PFSK-1 (cell line): Measurements from ENCODE around the gene CREB3L2.

ENCODE experiments used
- FOXP2 ChIP-seq: optimal IDR thresholded peaks from 2 replicates; pipeline ENCODE3; 2011; ENCODE audit warnings: borderline replicate concordance, control low read depth, inconsistent platforms; ENCODE audit not compliant: insufficient read depth; ENCODE audit errors: extremely low read length, extremely low read depth
- POLR2AphosphoS5 ChIP-seq: IDR thresholded peaks from 2 replicates; pipeline ENCODE4 v1.6.1; 2012; ENCODE audit warnings: low read depth, mild to moderate bottlenecking, control low read depth, low read length, moderate library complexity
- REST ChIP-seq, 2 experiments: IDR thresholded peaks; 2 replicates each; pipeline versions ENCODE4 v1.6.1 to v1.8.0; 2011 to 2012; ENCODE audit warnings: low read depth in 2 of 2, low read length in 2 of 2, control low read depth in 1 of 2, inconsistent platforms in 1 of 2, mild to moderate bottlenecking in 1 of 2, moderate library complexity in 1 of 2; ENCODE audit not compliant: insufficient read depth in 1 of 2
- SIN3A ChIP-seq: IDR thresholded peaks from 2 replicates; pipeline ENCODE4 v1.6.1; 2012; ENCODE audit warnings: mild to moderate bottlenecking, low read length, moderate library complexity, borderline replicate concordance; ENCODE audit not compliant: insufficient read depth
- TAF1 ChIP-seq: IDR thresholded peaks from 2 replicates; pipeline ENCODE4 v1.6.1; 2012; ENCODE audit warnings: low read length, control low read depth, borderline replicate concordance; ENCODE audit not compliant: insufficient read depth

Gene CREB3L2

GRCh38 chr7:138029941-138030340, 28.1 kb upstream of the CREB3L2 start:
- no peak for TF ChIP-seq REST (IDR thresholded peaks at IDR 0.05; ENCODE audit: insufficient read depth in 1 of 2, low read depth in 2 of 2, low read length in 2 of 2)
- TF ChIP-seq FOXP2: no peak
- TF ChIP-seq SIN3A: no peak
- TF ChIP-seq TAF1: no peak
- no peak for TF ChIP-seq POLR2AphosphoS5

GRCh38 chr7:138029126-138029525, 27.2 kb upstream of the CREB3L2 start:
- TF ChIP-seq FOXP2: no peak
- TF ChIP-seq SIN3A: no peak
- no peak for TF ChIP-seq REST (IDR thresholded peaks at IDR 0.05; ENCODE audit: insufficient read depth in 1 of 2, low read depth in 2 of 2, low read length in 2 of 2)
- TF ChIP-seq TAF1: no peak
- TF ChIP-seq POLR2AphosphoS5: no peak

GRCh38 chr7:138027100-138027499, 25.2 kb upstream of the CREB3L2 start:
- no peak for TF ChIP-seq POLR2AphosphoS5
- no peak for TF ChIP-seq TAF1
- no peak for TF ChIP-seq REST (IDR thresholded peaks at IDR 0.05; ENCODE audit: insufficient read depth in 1 of 2, low read depth in 2 of 2, low read length in 2 of 2)
- TF ChIP-seq SIN3A: no peak
- TF ChIP-seq FOXP2: no peak

- TF ChIP-seq REST (IDR thresholded peaks at IDR 0.05; ENCODE audit: insufficient read depth in 1 of 2, low read depth in 2 of 2, low read length in 2 of 2) (no peak), SIN3A (no peak), FOXP2 (no peak), TAF1 (no peak), POLR2AphosphoS5 (no peak)
These were observed 23.6 kb upstream of the CREB3L2 start for GRCh38 chr7:138025215-138026186.
